HepG2 (cell line): Measurements from ENCODE around the gene PTGDS.

Experiments
- CTCF ChIP-seq: sonication (generic); formaldehyde crosslinking; IDR thresholded peaks from 2 replicates; pipeline ENCODE4 v1.5.0; 2020; ENCODE audit warnings: mild to moderate bottlenecking, missing genetic modification reagents, moderate library complexity
- ESRRA ChIP-seq: sonication (generic); formaldehyde crosslinking; IDR thresholded peaks from 2 replicates; pipeline ENCODE4 v1.5.1; 2020; ENCODE audit warnings: mild to moderate bottlenecking, low read depth, missing genetic modification reagents
- KLF12 ChIP-seq: sonication (generic); formaldehyde crosslinking; IDR thresholded peaks from 2 replicates; pipeline ENCODE4 v1.4.0; 2020; ENCODE audit warnings: missing genetic modification reagents, borderline replicate concordance
- ZNF10 ChIP-seq: sonication (generic); formaldehyde crosslinking; IDR thresholded peaks from 2 replicates; pipeline ENCODE4 v1.4.0; 2020; ENCODE audit warnings: mild to moderate bottlenecking, low read depth, missing genetic modification reagents, borderline replicate concordance
- ZNF34 ChIP-seq: sonication (generic); formaldehyde crosslinking; IDR thresholded peaks from 2 replicates; pipeline ENCODE4 v1.4.0; 2020; ENCODE audit warnings: mild to moderate bottlenecking, missing genetic modification reagents, borderline replicate concordance
- ZNF446 ChIP-seq: sonication (generic); formaldehyde crosslinking; IDR thresholded peaks from 2 replicates; pipeline ENCODE4 v1.5.0; 2020; ENCODE audit warnings: mild to moderate bottlenecking, missing genetic modification reagents

DNA sequence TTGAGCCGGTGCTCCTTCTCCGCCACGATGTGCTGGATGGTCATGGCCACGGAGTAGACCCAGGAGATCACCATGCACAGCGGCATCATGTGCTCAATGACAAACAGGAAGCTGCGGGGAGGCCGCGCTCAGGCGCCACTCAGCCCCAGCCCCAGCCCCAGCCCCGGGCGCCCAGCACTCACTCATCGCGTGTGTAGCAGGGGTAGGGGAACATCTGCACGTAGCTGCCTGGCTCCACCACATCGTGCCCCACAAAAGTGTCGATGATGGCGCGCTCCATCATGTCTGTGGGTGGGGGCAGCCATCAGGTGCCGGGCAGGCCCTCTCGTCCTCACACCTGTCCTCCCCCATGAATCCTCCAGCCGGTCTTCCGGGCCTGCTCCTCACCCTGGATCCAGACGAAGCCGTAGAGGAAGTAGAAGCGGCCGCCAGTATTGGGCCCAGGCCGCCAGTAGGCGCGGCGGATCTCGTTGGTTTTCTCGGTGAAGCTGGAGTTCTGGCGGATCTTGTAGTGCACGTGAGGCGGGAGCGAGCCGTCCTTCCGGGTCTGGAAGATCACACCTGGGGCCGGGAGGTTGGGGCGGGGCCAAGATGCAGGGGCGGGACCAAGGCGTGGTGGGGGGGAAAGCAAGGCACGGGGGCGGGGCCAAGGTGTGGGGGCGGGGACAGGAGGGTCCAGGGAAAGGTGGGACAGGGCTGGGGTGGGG, 40.6 kb downstream of the PTGDS start:
- TF ChIP-seq ESRRA (CRISPR knock-in tag) (no peak), ZNF34 (CRISPR knock-in tag) (no peak), ZNF446 (no peak), CTCF (CRISPR knock-in tag) (no peak), ZNF10 (CRISPR knock-in tag) (no peak), KLF12 (CRISPR knock-in tag) (no peak)
